Stimulated activated CD8-positive, alpha-beta memory T cell treated with anti-CD3 and anti-CD28 coated beads, Interleukin-7, amount 100 ng/mL, for 24 hours (primary cell): ENCODE measurements around the gene LRRC74A.
A peak's percentile ranks its signal among the peaks of the same experiment; 100 is the strongest.

Experiments used
- DNase-seq: peaks from one replicate; pipeline ENCODE4 v3.0.0-alpha.2; 2020; ENCODE audit warnings: low read depth

LRRC74A gene

GRCh38 chr14:76848879-76849278, 22.7 kb downstream of the LRRC74A start:
- DNase-seq: no peak

GRCh38 chr14:76855066-76855465, 28.9 kb downstream of the LRRC74A start:
- DNase-seq: no peak

- no peak for DNase-seq
Observed at GRCh38 chr14:76856769-76857168, 30.6 kb downstream of the LRRC74A start.

GRCh38 chr14:76861574-76862255, 35.5 kb downstream of the LRRC74A start:
- DNase-seq: no peak

GRCh38 chr14:76862546-76863282, 36.5 kb downstream of the LRRC74A start:
- DNase-seq: no peak

- no peak for DNase-seq
Observed at GRCh38 chr14:76863724-76864407, 37.7 kb downstream of the LRRC74A start.

GRCh38 chr14:76866456-76866855, 40.2 kb downstream of the LRRC74A start:
- DNase-seq: no peak

- DNase-seq: no peak
Observed at GRCh38 chr14:76867516-76868453, 41.6 kb downstream of the LRRC74A start.

GRCh38 chr14:76868454-76869170, 42.4 kb downstream of the LRRC74A start:
- DNase-seq: no peak

GRCh38 chr14:76870166-76870565, 44.0 kb downstream of the LRRC74A start:
- DNase-seq: no peak

- DNase-seq: peak; percentile 50
Observed at GRCh38 chr14:76872796-76873432, 46.7 kb downstream of the LRRC74A start.

GRCh38 chr14:76874734-76875133, 48.5 kb downstream of the LRRC74A start:
- no peak for DNase-seq

- no peak for DNase-seq
Observed at GRCh38 chr14:76876076-76876475, 49.9 kb downstream of the LRRC74A start.

- no peak for DNase-seq
Observed at GRCh38 chr14:76877871-76878270, 51.7 kb downstream of the LRRC74A start.

- DNase-seq: no peak
Observed at GRCh38 chr14:76880449-76880848, 54.2 kb downstream of the LRRC74A start.

- DNase-seq: no peak
Observed at GRCh38 chr14:76881348-76881747, 55.1 kb downstream of the LRRC74A start.

- DNase-seq: no peak
Observed at GRCh38 chr14:76882651-76883050, 56.4 kb downstream of the LRRC74A start.

- DNase-seq: no peak
Observed at GRCh38 chr14:76883447-76883846, 57.2 kb downstream of the LRRC74A start.

- DNase-seq: no peak
Observed at GRCh38 chr14:76884394-76884793, 58.2 kb downstream of the LRRC74A start.

- DNase-seq: no peak
Observed at GRCh38 chr14:76884853-76885276, 58.7 kb downstream of the LRRC74A start.

- no peak for DNase-seq
Observed at GRCh38 chr14:76887191-76887590, 61.0 kb downstream of the LRRC74A start.
